ENCODE results near the gene GALC.
"Not testable (repeated sequence)": the region's sequence is repeated elsewhere in the genome, so short reads cannot be mapped to it uniquely, and the experiment has no call there.

GALC gene

GRCh38 chr14:88026890-88027289 is 33.9 kb upstream of the GALC start:
- FAIRE-seq (no peak), DNase-seq (ENCODE audit: insufficient read length, low spot score) (no peak)
- no peak for TF ChIP-seq POU2F2 (IDR thresholded peaks at IDR 0.05; ENCODE audit: low read depth, low read length)
- peak; percentile 69 for TF ChIP-seq SPI1 (IDR thresholded peaks at IDR 0.05; ENCODE audit: low read depth, low read length)

GRCh38 chr14:88025313-88025712 is 32.3 kb upstream of the GALC start:
- DNase-seq (ENCODE audit: insufficient read length, low spot score) = no peak
- no peak for FAIRE-seq
- TF ChIP-seq POLR2A (IDR thresholded peaks at IDR 0.05; ENCODE audit: low read depth, low read length) = no peak
- TF ChIP-seq POLR2AphosphoS5 (IDR thresholded peaks at IDR 0.05; ENCODE audit: low read depth, low read length) = no peak
- no peak for TF ChIP-seq TAF1 (IDR thresholded peaks at IDR 0.05; ENCODE audit: low read depth, low read length)
- TF ChIP-seq POU2F2 (IDR thresholded peaks at IDR 0.05; ENCODE audit: low read depth, low read length) = no peak
- TF ChIP-seq PAX5 (IDR thresholded peaks at IDR 0.05; ENCODE audit: insufficient read depth, low read length, severe bottlenecking) = no peak
- TF ChIP-seq SPI1 (IDR thresholded peaks at IDR 0.05; ENCODE audit: low read depth, low read length) = no peak

GRCh38 chr14:88024252-88025086 is 31.5 kb upstream of the GALC start:
- FAIRE-seq; DNase-seq (ENCODE audit: insufficient read length, low spot score): not testable (repeated sequence)

GRCh38 chr14:88023658-88024187 is 30.7 kb upstream of the GALC start:
- no peak for DNase-seq (ENCODE audit: insufficient read length, low spot score)
- no peak for FAIRE-seq
- TF ChIP-seq SPI1 (IDR thresholded peaks at IDR 0.05; ENCODE audit: low read depth, low read length) = peak; percentile 9; the same call in 1 of the 2 replicates
- TF ChIP-seq POLR2AphosphoS5 (IDR thresholded peaks at IDR 0.05; ENCODE audit: low read depth, low read length) = no peak

- DNase-seq (ENCODE audit: insufficient read length, low spot score) (no peak), FAIRE-seq (no peak)
- no peak for TF ChIP-seq POLR2AphosphoS5 (IDR thresholded peaks at IDR 0.05; ENCODE audit: low read depth, low read length)
- no peak for TF ChIP-seq SPI1 (IDR thresholded peaks at IDR 0.05; ENCODE audit: low read depth, low read length)
- TF ChIP-seq POLR2A (IDR thresholded peaks at IDR 0.05; ENCODE audit: low read depth, low read length) = no peak
- TF ChIP-seq PAX5 (IDR thresholded peaks at IDR 0.05; ENCODE audit: insufficient read depth, low read length, severe bottlenecking) = no peak
- TF ChIP-seq POU2F2 (IDR thresholded peaks at IDR 0.05; ENCODE audit: low read depth, low read length) = no peak
- no peak for TF ChIP-seq TAF1 (IDR thresholded peaks at IDR 0.05; ENCODE audit: low read depth, low read length)
Observed at GRCh38 chr14:88017535-88017934, 24.6 kb upstream of the GALC start.

GRCh38 chr14:88016768-88017167 is 23.8 kb upstream of the GALC start:
- FAIRE-seq (no peak), DNase-seq (ENCODE audit: insufficient read length, low spot score) (no peak)
- no peak for TF ChIP-seq POLR2A (IDR thresholded peaks at IDR 0.05; ENCODE audit: low read depth, low read length)
- no peak for TF ChIP-seq POLR2AphosphoS5 (IDR thresholded peaks at IDR 0.05; ENCODE audit: low read depth, low read length)
- no peak for TF ChIP-seq TAF1 (IDR thresholded peaks at IDR 0.05; ENCODE audit: low read depth, low read length)
- no peak for TF ChIP-seq POU2F2 (IDR thresholded peaks at IDR 0.05; ENCODE audit: low read depth, low read length)
- TF ChIP-seq PAX5 (IDR thresholded peaks at IDR 0.05; ENCODE audit: insufficient read depth, low read length, severe bottlenecking) = no peak

- no peak for TF ChIP-seq POLR2A (IDR thresholded peaks at IDR 0.05; ENCODE audit: low read depth, low read length)
- DNase-seq (ENCODE audit: insufficient read length, low spot score) (no peak), FAIRE-seq (peak; percentile 26)
Observed at GRCh38 chr14:88013750-88014349, 20.9 kb upstream of the GALC start.

GRCh38 chr14:88012495-88012894 is 19.5 kb upstream of the GALC start:
- no peak for FAIRE-seq
- DNase-seq (ENCODE audit: insufficient read length, low spot score) = no peak
- no peak for TF ChIP-seq POU2F2 (IDR thresholded peaks at IDR 0.05; ENCODE audit: low read depth, low read length)
- no peak for TF ChIP-seq TAF1 (IDR thresholded peaks at IDR 0.05; ENCODE audit: low read depth, low read length)
- no peak for TF ChIP-seq POLR2AphosphoS5 (IDR thresholded peaks at IDR 0.05; ENCODE audit: low read depth, low read length)
- TF ChIP-seq PAX5 (IDR thresholded peaks at IDR 0.05; ENCODE audit: insufficient read depth, low read length, severe bottlenecking) = no peak
- TF ChIP-seq SPI1 (IDR thresholded peaks at IDR 0.05; ENCODE audit: low read depth, low read length) = no peak
- no peak for TF ChIP-seq POLR2A (IDR thresholded peaks at IDR 0.05; ENCODE audit: low read depth, low read length)

GRCh38 chr14:88010331-88010730 is 17.3 kb upstream of the GALC start:
- DNase-seq (ENCODE audit: insufficient read length, low spot score) (no peak), FAIRE-seq (no peak)
- no peak for TF ChIP-seq POLR2AphosphoS5 (IDR thresholded peaks at IDR 0.05; ENCODE audit: low read depth, low read length)
- no peak for TF ChIP-seq POLR2A (IDR thresholded peaks at IDR 0.05; ENCODE audit: low read depth, low read length)
- TF ChIP-seq TAF1 (IDR thresholded peaks at IDR 0.05; ENCODE audit: low read depth, low read length) = no peak

- DNase-seq (ENCODE audit: insufficient read length, low spot score) (no peak), FAIRE-seq (no peak)
- TF ChIP-seq TAF1 (IDR thresholded peaks at IDR 0.05; ENCODE audit: low read depth, low read length) (no peak), PAX5 (IDR thresholded peaks at IDR 0.05; ENCODE audit: insufficient read depth, low read length, severe bottlenecking) (no peak), POU2F2 (IDR thresholded peaks at IDR 0.05; ENCODE audit: low read depth, low read length) (no peak), POLR2AphosphoS5 (IDR thresholded peaks at IDR 0.05; ENCODE audit: low read depth, low read length) (no peak), POLR2A (IDR thresholded peaks at IDR 0.05; ENCODE audit: low read depth, low read length) (no peak), SPI1 (IDR thresholded peaks at IDR 0.05; ENCODE audit: low read depth, low read length) (no peak)
Observed at GRCh38 chr14:88009486-88009885, 16.5 kb upstream of the GALC start.
